ENCODE data around the gene C5orf15. TPM values are rescaled to one million over a fixed set of nuclear protein-coding genes. Genes with fewer than 3 reads are reported as not detected.
A peak's percentile ranks its signal among the peaks of the same experiment; 100 is the strongest.
"Not testable (repeated sequence)": the region's sequence is repeated elsewhere in the genome, so short reads cannot be mapped to it uniquely, and the experiment has no call there.

C5orf15 gene
- total RNA-seq, 1 donor from 2014 or later = 43.3 TPM

DNA sequence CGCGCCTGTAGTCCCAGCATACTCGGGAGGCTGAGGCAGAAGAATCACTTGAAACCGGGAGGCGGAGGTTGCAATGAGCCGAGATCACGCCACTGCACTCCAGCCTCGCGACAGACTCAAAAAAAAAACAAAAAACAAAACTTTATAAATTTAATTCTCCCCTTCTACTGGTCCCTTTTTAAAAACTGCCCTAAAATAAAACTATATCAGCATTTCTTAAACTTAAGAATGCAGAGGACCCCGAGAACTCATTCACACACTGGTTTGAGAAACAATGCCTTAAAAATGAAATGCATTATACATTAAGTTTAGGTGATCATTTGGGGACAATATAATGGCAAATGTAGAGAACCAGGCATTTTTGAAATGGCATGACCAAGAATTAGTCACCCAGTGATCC is 2.3 kb downstream of the C5orf15 start:
- H3K4me3 ChIP-seq (ENCODE audit: low read length in 3 of 3) = no peak overlapping the region
- no peak overlapping the region for H3K27ac ChIP-seq (ENCODE audit: low read depth, low read length)
- no peaks in the 10 kb centered on the region for H3K27me3 ChIP-seq (ENCODE audit: control insufficient read depth in 3 of 3, insufficient read depth in 3 of 3, low read length in 3 of 3)
- H3K9ac ChIP-seq (ENCODE audit: low read depth in 1 of 3, low read length in 3 of 3) = no peak overlapping the region
- peaks cover 9 to 29% (median 16%) of the 10 kb centered on the region in 3 donors for H3K4me1 ChIP-seq (ENCODE audit: control insufficient read depth in 3 of 3, insufficient read depth in 3 of 3, low read length in 3 of 3)
- H3K36me3 ChIP-seq (ENCODE audit: control insufficient read depth in 3 of 3, insufficient read depth in 3 of 3, low read length in 3 of 3) = no peaks in the 10 kb centered on the region
- no peaks in the 10 kb centered on the region for H3K9me3 ChIP-seq (ENCODE audit: control insufficient read depth in 3 of 3, low read length in 3 of 3)

DNA sequence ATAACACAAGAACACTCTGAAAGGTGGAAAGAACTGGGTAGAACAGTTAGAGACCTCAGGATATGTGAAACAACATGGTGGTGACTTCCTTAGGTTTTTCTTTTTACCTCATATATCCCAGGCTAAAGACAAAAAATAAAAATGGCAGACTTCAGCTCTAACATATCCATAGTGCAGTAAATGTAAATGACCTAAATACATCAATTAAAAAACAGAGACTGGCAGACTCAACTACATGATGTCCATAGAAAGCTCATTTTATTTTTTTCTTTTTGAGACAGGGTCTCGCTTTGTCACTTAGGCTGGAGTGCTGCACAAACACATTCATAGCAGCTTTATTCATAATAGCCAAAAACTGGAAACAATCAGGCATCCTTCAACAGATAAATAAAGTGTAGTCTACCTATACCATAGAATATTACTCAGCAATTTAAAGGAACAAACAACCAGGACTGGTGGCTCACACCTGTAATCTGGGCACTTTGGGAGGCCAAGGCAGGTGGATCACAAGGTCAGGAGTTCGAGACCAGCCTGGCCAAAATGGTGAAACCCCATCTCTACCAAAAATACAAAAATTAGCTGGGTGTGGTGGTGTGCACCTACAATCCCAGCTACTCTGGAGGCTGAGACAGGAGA is 4.8 kb downstream of the C5orf15 start:
- peaks cover 3 to 5% (median 3%) of the 10 kb centered on the region in 3 donors for H3K36me3 ChIP-seq (ENCODE audit: control insufficient read depth in 3 of 3, insufficient read depth in 3 of 3, low read length in 3 of 3)
- no peaks in the 10 kb centered on the region for H3K27me3 ChIP-seq (ENCODE audit: control insufficient read depth in 3 of 3, insufficient read depth in 3 of 3, low read length in 3 of 3)
- H3K9ac ChIP-seq (ENCODE audit: low read depth in 1 of 3, low read length in 3 of 3) = no peak overlapping the region
- H3K9me3 ChIP-seq (ENCODE audit: control insufficient read depth in 3 of 3, low read length in 3 of 3) = no peaks in the 10 kb centered on the region
- peaks cover 9 to 24% (median 14%) of the 10 kb centered on the region in 3 donors for H3K4me1 ChIP-seq (ENCODE audit: control insufficient read depth in 3 of 3, insufficient read depth in 3 of 3, low read length in 3 of 3)
- H3K27ac ChIP-seq (ENCODE audit: low read depth, low read length) = no peak overlapping the region
- H3K4me3 ChIP-seq (ENCODE audit: low read length in 3 of 3) = no peak overlapping the region

DNA sequence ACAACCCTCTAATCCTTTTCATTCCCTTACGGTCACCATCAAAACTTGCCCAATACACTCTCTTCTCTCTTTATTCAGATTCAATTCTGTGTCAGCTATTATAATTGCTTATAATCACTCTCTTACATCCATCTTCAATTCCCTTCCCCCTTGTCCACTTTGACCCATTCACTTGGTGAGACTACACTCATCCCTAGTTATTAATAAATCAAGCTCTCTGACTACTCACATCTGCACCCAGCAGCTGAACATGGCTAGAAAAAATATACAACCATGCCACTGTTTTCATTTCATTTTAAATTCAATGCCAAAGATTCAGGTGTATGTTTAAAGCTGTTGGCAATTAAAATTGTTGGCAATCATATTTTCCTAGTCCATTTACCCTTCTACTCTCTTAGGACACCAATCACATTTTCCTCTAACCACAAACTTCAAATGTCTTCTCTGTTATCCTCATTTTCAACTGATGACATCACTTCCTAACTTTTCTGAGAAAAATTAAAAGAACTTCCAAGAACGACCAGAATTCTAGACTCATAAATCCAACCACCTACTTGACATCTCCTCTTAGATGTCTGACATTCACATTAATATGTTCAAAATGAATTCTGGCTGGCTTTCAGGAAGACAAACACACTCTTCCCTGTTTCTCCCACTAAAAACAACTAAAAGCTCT is 5.5 kb downstream of the C5orf15 start:
- H3K9ac ChIP-seq (ENCODE audit: low read depth in 1 of 3, low read length in 3 of 3) = no peak overlapping the region
- no peaks in the 10 kb centered on the region for H3K9me3 ChIP-seq (ENCODE audit: control insufficient read depth in 3 of 3, low read length in 3 of 3)
- H3K4me1 ChIP-seq (ENCODE audit: control insufficient read depth in 3 of 3, insufficient read depth in 3 of 3, low read length in 3 of 3) = peaks cover 9 to 18% (median 13%) of the 10 kb centered on the region in 3 donors
- no peak overlapping the region for H3K27ac ChIP-seq (ENCODE audit: low read depth, low read length)
- no peak overlapping the region for H3K4me3 ChIP-seq (ENCODE audit: low read length in 3 of 3)
- H3K36me3 ChIP-seq (ENCODE audit: control insufficient read depth in 3 of 3, insufficient read depth in 3 of 3, low read length in 3 of 3) = peaks cover 3 to 6% (median 3%) of the 10 kb centered on the region in 3 donors
- H3K27me3 ChIP-seq (ENCODE audit: control insufficient read depth in 3 of 3, insufficient read depth in 3 of 3, low read length in 3 of 3) = no peaks in the 10 kb centered on the region

DNA sequence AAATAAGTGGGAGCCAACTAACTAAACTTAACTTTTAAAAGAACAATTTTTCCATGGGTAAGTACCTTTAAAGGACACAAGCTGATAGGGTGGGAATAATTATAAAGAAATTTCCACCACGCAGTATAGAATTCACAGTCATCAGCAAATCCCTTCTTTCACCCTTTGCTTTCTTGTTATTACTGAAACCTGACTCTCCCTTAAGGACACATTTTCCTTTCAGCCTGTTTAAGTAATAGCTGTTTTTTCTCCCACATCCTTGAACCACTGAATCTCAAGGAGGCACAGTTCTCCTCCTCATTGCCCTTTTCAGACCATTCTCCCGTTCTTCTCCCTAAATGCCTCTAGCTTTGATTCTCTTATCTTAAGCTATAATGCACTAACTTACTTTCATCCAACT is 6.3 kb downstream of the C5orf15 start:
- peaks cover 2 to 10% (median 5%) of the 10 kb centered on the region in 3 donors for H3K4me1 ChIP-seq (ENCODE audit: control insufficient read depth in 3 of 3, insufficient read depth in 3 of 3, low read length in 3 of 3)
- no peaks in the 10 kb centered on the region for H3K9me3 ChIP-seq (ENCODE audit: control insufficient read depth in 3 of 3, low read length in 3 of 3)
- no peak overlapping the region for H3K9ac ChIP-seq (ENCODE audit: low read depth in 1 of 3, low read length in 3 of 3)
- no peaks in the 10 kb centered on the region for H3K27me3 ChIP-seq (ENCODE audit: control insufficient read depth in 3 of 3, insufficient read depth in 3 of 3, low read length in 3 of 3)
- H3K27ac ChIP-seq (ENCODE audit: low read depth, low read length) = no peak overlapping the region
- no peak overlapping the region for H3K4me3 ChIP-seq (ENCODE audit: low read length in 3 of 3)
- H3K36me3 ChIP-seq (ENCODE audit: control insufficient read depth in 3 of 3, insufficient read depth in 3 of 3, low read length in 3 of 3) = peaks cover 3 to 12% (median 6%) of the 10 kb centered on the region in 3 donors

DNA sequence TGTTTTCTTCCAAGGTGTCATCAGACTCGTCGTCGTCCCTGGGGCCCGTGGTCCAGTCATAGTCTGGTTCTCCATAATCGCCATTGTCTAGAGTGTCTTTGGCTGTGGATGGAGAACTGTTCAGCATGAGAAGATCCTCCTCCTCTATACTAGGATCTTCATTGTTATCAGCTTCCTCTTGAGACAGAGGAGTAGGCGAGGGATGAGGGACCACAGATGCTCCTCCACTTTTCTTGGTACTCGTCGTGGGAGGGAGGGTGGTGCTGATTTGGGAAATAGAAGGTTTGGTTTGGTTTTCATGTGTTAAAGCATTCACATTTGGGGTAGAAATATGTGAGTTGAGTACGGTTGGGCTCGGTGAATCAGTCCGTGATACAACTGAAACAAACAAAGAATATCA is 8.8 kb downstream of the C5orf15 start:
- no peak overlapping the region for H3K4me3 ChIP-seq (ENCODE audit: low read length in 3 of 3)
- no peak overlapping the region for H3K27ac ChIP-seq (ENCODE audit: low read depth, low read length)
- H3K9me3 ChIP-seq (ENCODE audit: control insufficient read depth in 3 of 3, low read length in 3 of 3) = no peaks in the 10 kb centered on the region
- no peak overlapping the region for H3K9ac ChIP-seq (ENCODE audit: low read depth in 1 of 3, low read length in 3 of 3)
- peaks cover 0 to 7% (median 0%) of the 10 kb centered on the region in 3 donors for H3K4me1 ChIP-seq (ENCODE audit: control insufficient read depth in 3 of 3, insufficient read depth in 3 of 3, low read length in 3 of 3)
- no peaks in the 10 kb centered on the region for H3K27me3 ChIP-seq (ENCODE audit: control insufficient read depth in 3 of 3, insufficient read depth in 3 of 3, low read length in 3 of 3)
- peaks cover 3 to 22% (median 20%) of the 10 kb centered on the region in 3 donors for H3K36me3 ChIP-seq (ENCODE audit: control insufficient read depth in 3 of 3, insufficient read depth in 3 of 3, low read length in 3 of 3)

DNA sequence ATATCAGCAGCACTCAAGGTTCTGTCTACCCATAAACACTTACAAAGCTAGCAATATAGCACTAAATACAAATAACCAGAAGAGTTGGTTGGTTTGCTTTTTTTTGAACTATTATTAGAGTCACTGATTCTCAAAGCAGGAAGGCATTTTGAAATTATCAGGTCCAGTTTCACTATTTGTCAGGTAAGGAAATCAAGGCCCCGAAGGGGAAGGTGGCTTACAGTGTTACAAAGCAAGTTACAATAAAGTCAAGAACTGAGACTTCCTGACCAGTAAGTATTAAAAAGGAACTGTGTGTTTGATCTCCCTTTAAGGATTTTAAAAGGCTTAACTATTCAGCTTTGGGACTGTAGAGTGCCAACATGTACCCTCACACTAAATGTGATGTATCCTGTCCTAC is 10.8 kb downstream of the C5orf15 start:
- H3K4me1 ChIP-seq (ENCODE audit: control insufficient read depth in 3 of 3, insufficient read depth in 3 of 3, low read length in 3 of 3) = peaks cover 11 to 17% (median 11%) of the 10 kb centered on the region in 3 donors
- H3K4me3 ChIP-seq (ENCODE audit: low read length in 3 of 3) = no peak overlapping the region
- H3K36me3 ChIP-seq (ENCODE audit: control insufficient read depth in 3 of 3, insufficient read depth in 3 of 3, low read length in 3 of 3) = peaks cover 3 to 22% (median 20%) of the 10 kb centered on the region in 3 donors
- H3K9me3 ChIP-seq (ENCODE audit: control insufficient read depth in 3 of 3, low read length in 3 of 3) = no peaks in the 10 kb centered on the region
- no peaks in the 10 kb centered on the region for H3K27me3 ChIP-seq (ENCODE audit: control insufficient read depth in 3 of 3, insufficient read depth in 3 of 3, low read length in 3 of 3)
- H3K27ac ChIP-seq (ENCODE audit: low read depth, low read length) = no peak overlapping the region
- H3K9ac ChIP-seq (ENCODE audit: low read depth in 1 of 3, low read length in 3 of 3) = no peak overlapping the region

DNA sequence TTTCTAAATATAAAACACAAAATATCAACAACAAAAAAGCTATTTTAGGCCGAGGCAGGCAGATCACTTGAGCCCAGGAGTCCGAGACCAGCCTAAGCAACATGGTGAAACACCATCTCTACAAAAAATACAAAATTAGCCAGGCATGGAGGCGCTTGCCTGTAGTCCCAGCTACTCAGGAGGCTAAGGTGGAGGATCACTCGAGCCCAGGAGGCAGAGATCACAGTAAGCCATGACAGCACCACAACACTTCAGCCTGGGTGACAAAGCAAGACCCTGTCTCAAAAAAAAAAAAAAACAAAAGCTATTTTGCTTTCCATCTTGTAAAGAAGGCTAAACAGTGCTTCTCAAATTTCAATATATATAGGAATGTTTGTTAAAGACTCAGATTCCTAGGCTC is 11.3 kb downstream of the C5orf15 start:
- Histone ChIP-seq H3K36me3 (ENCODE audit: control insufficient read depth in 3 of 3, insufficient read depth in 3 of 3, low read length in 3 of 3) (peaks cover 3 to 22% (median 20%) of the 10 kb centered on the region in 3 donors), H3K9me3 (ENCODE audit: control insufficient read depth in 3 of 3, low read length in 3 of 3) (no peaks in the 10 kb centered on the region), H3K4me1 (ENCODE audit: control insufficient read depth in 3 of 3, insufficient read depth in 3 of 3, low read length in 3 of 3) (peaks cover 12 to 15% (median 13%) of the 10 kb centered on the region in 3 donors), H3K9ac (ENCODE audit: low read depth in 1 of 3, low read length in 3 of 3) (no peak overlapping the region), H3K27me3 (ENCODE audit: control insufficient read depth in 3 of 3, insufficient read depth in 3 of 3, low read length in 3 of 3) (no peaks in the 10 kb centered on the region), H3K4me3 (ENCODE audit: low read length in 3 of 3) (no peak overlapping the region), H3K27ac (ENCODE audit: low read depth, low read length) (no peak overlapping the region)

DNA sequence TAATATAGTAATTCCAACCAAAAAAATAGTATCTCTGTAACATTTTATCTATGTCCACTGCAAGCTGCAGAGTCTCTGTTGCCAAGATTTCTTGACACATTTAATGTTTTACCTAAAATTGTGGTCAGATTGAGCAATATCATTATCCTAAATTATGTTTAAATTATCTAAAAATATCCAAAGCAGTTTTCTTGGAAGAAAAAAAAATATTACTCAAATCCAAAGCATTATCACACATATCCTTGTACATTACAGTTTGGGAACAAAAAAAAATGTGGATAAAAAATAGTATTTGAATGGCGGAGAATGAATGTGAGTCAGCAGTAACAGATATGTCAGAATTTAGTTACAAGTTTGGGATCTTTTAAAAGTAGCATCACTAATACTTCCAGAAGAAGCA is 12.2 kb downstream of the C5orf15 start:
- H3K9ac ChIP-seq (ENCODE audit: low read depth in 1 of 3, low read length in 3 of 3); H3K9me3 ChIP-seq (ENCODE audit: control insufficient read depth in 3 of 3, low read length in 3 of 3); H3K27me3 ChIP-seq (ENCODE audit: control insufficient read depth in 3 of 3, insufficient read depth in 3 of 3, low read length in 3 of 3); H3K27ac ChIP-seq (ENCODE audit: low read depth, low read length); H3K4me3 ChIP-seq (ENCODE audit: low read length in 3 of 3): not testable (repeated sequence)
- peaks cover 3 to 22% (median 20%) of the 10 kb centered on the region in 3 donors for H3K36me3 ChIP-seq (ENCODE audit: control insufficient read depth in 3 of 3, insufficient read depth in 3 of 3, low read length in 3 of 3)
- peaks cover 12 to 23% (median 16%) of the 10 kb centered on the region in 3 donors for H3K4me1 ChIP-seq (ENCODE audit: control insufficient read depth in 3 of 3, insufficient read depth in 3 of 3, low read length in 3 of 3)

DNA sequence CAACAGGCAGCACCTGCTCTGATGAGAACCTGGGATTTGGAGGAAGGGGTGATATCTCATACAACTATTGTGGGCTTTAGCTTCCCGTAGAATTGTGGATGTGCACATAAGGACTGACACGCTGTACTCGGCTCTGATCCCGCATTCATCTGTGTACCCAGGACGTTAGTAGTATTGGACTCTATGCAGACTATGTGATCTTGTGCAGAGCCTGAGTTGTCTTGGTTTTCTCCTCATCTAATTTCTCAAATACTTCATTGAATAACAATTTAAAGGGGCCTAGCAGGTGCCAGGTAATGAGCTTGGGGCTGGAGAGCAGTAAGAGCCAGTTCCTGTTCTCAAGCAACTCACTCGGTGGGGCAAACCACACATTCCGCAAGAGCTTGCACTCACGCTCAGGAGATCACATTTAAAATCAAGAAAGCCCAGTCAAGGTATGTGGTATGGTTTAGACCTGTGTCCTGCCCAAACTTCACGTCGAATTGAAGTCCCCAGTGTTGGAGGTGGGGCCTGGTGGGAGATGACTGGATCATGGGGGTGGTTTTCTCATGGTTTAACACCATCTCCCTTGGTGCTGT is 14.8 kb downstream of the C5orf15 start:
- Histone ChIP-seq H3K9ac (ENCODE audit: low read depth in 1 of 3, low read length in 3 of 3) (peak overlapping the region in 2 of 3 donors; percentile 70 to 75), H3K27ac (ENCODE audit: low read depth, low read length) (peak overlapping the region; percentile 85)

More for the DNA sequence above, 14.8 kb downstream of the C5orf15 start:
- Histone ChIP-seq H3K27me3 (ENCODE audit: control insufficient read depth in 3 of 3, insufficient read depth in 3 of 3, low read length in 3 of 3) (no peaks in the 10 kb centered on the region), H3K4me3 (ENCODE audit: low read length in 3 of 3) (peak overlapping the region; percentile 16 to 61 (median 55)), H3K4me1 (ENCODE audit: control insufficient read depth in 3 of 3, insufficient read depth in 3 of 3, low read length in 3 of 3) (peaks cover 12 to 25% (median 16%) of the 10 kb centered on the region in 3 donors), H3K36me3 (ENCODE audit: control insufficient read depth in 3 of 3, insufficient read depth in 3 of 3, low read length in 3 of 3) (peaks cover 0 to 17% (median 17%) of the 10 kb centered on the region in 3 donors), H3K9me3 (ENCODE audit: control insufficient read depth in 3 of 3, low read length in 3 of 3) (no peaks in the 10 kb centered on the region)

Data from skeletal muscle tissue (tissue), 4 donors.